ENCODE measurements around the gene APH1B.

The APH1B gene

GRCh38 chr15:63291507-63291906 lies 14.1 kb downstream of the APH1B start:
- DNase-seq (ENCODE audit: low spot score) (no peak), ATAC-seq (ENCODE audit: low read depth) (peak; percentile 52; the same call in 2 of the 3 replicates)
- peak overlapping the region; percentile 32 for H3K27ac ChIP-seq (ENCODE audit: poor library complexity, severe bottlenecking)
- no peaks in the 10 kb centered on the region for H3K36me3 ChIP-seq (ENCODE audit: low read depth)
- H3K9me3 ChIP-seq (ENCODE audit: severe bottlenecking), result no peaks in the 10 kb centered on the region
- no peak for TF ChIP-seq CTCF (IDR thresholded peaks at IDR 0.05; ENCODE audit: poor library complexity, severe bottlenecking)
- no peaks in the 10 kb centered on the region for H3K27me3 ChIP-seq (ENCODE audit: insufficient read depth, poor library complexity, severe bottlenecking)
- H3K4me3 ChIP-seq (ENCODE audit: severe bottlenecking), result no peak overlapping the region
- H3K4me1 ChIP-seq (ENCODE audit: insufficient read depth, poor library complexity, severe bottlenecking), result peaks cover 8% of the 10 kb centered on the region

DNA sequence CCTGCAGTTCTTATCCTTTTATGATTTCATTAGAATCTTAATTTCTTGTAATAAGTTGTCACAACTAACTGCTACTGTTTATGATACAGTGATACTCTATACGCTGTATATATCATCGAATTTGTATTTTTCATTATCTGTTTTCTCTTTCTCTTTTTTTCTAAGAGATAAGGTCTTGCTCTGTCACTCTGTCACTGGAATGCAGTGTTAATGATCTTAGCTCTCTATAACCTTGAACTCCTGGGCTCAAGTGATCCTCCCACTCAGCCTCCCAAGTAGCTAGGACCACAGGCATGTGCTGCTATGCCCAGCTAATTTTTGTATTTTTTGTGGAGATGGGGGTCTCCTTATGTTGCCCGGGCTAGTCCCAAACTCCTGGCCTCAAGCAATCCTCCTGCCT lies 14.8 kb downstream of the APH1B start:
- H3K4me1 ChIP-seq (ENCODE audit: insufficient read depth, poor library complexity, severe bottlenecking), result peaks cover 8% of the 10 kb centered on the region
- H3K4me3 ChIP-seq (ENCODE audit: severe bottlenecking), result no peak overlapping the region
- DNase-seq (ENCODE audit: low spot score), result no peak
- H3K27ac ChIP-seq (ENCODE audit: poor library complexity, severe bottlenecking), result peak overlapping the region; percentile 32
- no peaks in the 10 kb centered on the region for H3K36me3 ChIP-seq (ENCODE audit: low read depth)
- ATAC-seq (ENCODE audit: low read depth), result no peak
- no peak for TF ChIP-seq CTCF (IDR thresholded peaks at IDR 0.05; ENCODE audit: poor library complexity, severe bottlenecking)
- H3K27me3 ChIP-seq (ENCODE audit: insufficient read depth, poor library complexity, severe bottlenecking), result no peaks in the 10 kb centered on the region
- H3K9me3 ChIP-seq (ENCODE audit: severe bottlenecking), result no peaks in the 10 kb centered on the region

DNA sequence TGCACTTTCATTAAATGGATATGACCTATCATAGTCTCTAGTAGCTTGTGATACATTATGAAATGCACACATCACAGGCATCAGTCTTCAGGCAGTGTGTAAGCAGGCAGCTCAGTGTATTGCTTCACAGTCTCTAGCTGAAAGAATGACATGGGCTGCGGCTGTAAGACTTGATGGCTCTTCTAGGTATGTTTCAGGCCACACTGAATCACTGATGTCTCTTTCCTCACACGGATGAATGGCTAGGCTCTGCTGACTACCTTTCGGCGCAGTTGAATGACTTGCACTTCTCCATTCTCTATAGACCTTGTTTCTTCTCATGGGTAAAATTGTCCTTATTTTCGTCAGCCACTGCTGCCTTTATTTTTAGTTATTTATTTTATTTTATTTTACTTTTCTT lies 15.4 kb downstream of the APH1B start:
- Histone ChIP-seq H3K9me3 (ENCODE audit: severe bottlenecking) (no peaks in the 10 kb centered on the region), H3K27ac (ENCODE audit: poor library complexity, severe bottlenecking) (no peak overlapping the region), H3K36me3 (ENCODE audit: low read depth) (no peaks in the 10 kb centered on the region), H3K27me3 (ENCODE audit: insufficient read depth, poor library complexity, severe bottlenecking) (no peaks in the 10 kb centered on the region), H3K4me3 (ENCODE audit: severe bottlenecking) (no peak overlapping the region), H3K4me1 (ENCODE audit: insufficient read depth, poor library complexity, severe bottlenecking) (peaks cover 8% of the 10 kb centered on the region)
- ATAC-seq (ENCODE audit: low read depth), result no peak
- no peak for DNase-seq (ENCODE audit: low spot score)
- no peak for TF ChIP-seq CTCF (IDR thresholded peaks at IDR 0.05; ENCODE audit: poor library complexity, severe bottlenecking)

- Histone ChIP-seq H3K9me3 (ENCODE audit: severe bottlenecking) (no peaks in the 10 kb centered on the region), H3K4me1 (ENCODE audit: insufficient read depth, poor library complexity, severe bottlenecking) (peaks cover 5% of the 10 kb centered on the region), H3K27me3 (ENCODE audit: insufficient read depth, poor library complexity, severe bottlenecking) (no peaks in the 10 kb centered on the region), H3K4me3 (ENCODE audit: severe bottlenecking) (no peak overlapping the region), H3K36me3 (ENCODE audit: low read depth) (no peaks in the 10 kb centered on the region), H3K27ac (ENCODE audit: poor library complexity, severe bottlenecking) (no peak overlapping the region)
- DNase-seq (ENCODE audit: low spot score), result no peak
- TF ChIP-seq CTCF (IDR thresholded peaks at IDR 0.05; ENCODE audit: poor library complexity, severe bottlenecking), result no peak
- no peak for ATAC-seq (ENCODE audit: low read depth)
Observed at GRCh38 chr15:63294359-63294758, 17.0 kb downstream of the APH1B start.

- DNase-seq (ENCODE audit: low spot score) (no peak), ATAC-seq (ENCODE audit: low read depth) (no peak)
- Histone ChIP-seq H3K9me3 (ENCODE audit: severe bottlenecking) (no peaks in the 10 kb centered on the region), H3K36me3 (ENCODE audit: low read depth) (no peaks in the 10 kb centered on the region), H3K4me3 (ENCODE audit: severe bottlenecking) (no peak overlapping the region), H3K4me1 (ENCODE audit: insufficient read depth, poor library complexity, severe bottlenecking) (peaks cover 5% of the 10 kb centered on the region), H3K27ac (ENCODE audit: poor library complexity, severe bottlenecking) (no peak overlapping the region), H3K27me3 (ENCODE audit: insufficient read depth, poor library complexity, severe bottlenecking) (no peaks in the 10 kb centered on the region)
- TF ChIP-seq CTCF (IDR thresholded peaks at IDR 0.05; ENCODE audit: poor library complexity, severe bottlenecking), result no peak
Observed at GRCh38 chr15:63295341-63295740, 17.9 kb downstream of the APH1B start.
